Bronchial epithelial cell (primary cell): Measurements from ENCODE around the gene TEF. TPM values are rescaled to one million over a fixed set of nuclear protein-coding genes. Genes with fewer than 3 reads are reported as not detected.

ENCODE experiments used
- DNase-seq: peaks from one replicate; pipeline ENCODE4 v3.0.0-alpha.2; 2010; ENCODE audit warnings: low read depth
- FAIRE-seq: peaks from 2 replicates; lab custom pipeline; 2011; peaks lifted over from hg19 to GRCh38; lab: Jason Lieb, UNC
- H3K27me3 ChIP-seq: 2 replicates; pipeline ENCODE4 v1.5.1; 2011; ENCODE audit warnings: low read length; ENCODE audit not compliant: control insufficient read depth, insufficient read depth
- H3K36me3 ChIP-seq: 2 replicates; pipeline ENCODE4 v1.5.1; 2011; ENCODE audit warnings: low read length; ENCODE audit not compliant: control insufficient read depth, insufficient read depth
- H3K4me3 ChIP-seq: 2 replicates; pipeline ENCODE4 v1.5.1; 2011; ENCODE audit warnings: mild to moderate bottlenecking, low read depth, low read length, control low read depth
- total RNA-seq: library from RNA; depleted of rRNA; stranded (reverse); fragments of >200 nt; gene quantifications from 2 replicates; pipeline ENCODE4 v1.2.1, GENCODE V29; 2014
- TF ChIP-seq, protein P1 (sequence below): IDR thresholded peaks from 2 replicates; pipeline ENCODE4 v1.5.1; 2011; ENCODE audit warnings: mild to moderate bottlenecking, moderate library complexity, low read length, control low read depth, inconsistent platforms; ENCODE audit not compliant: insufficient read depth, severe bottlenecking

TEF gene
- total RNA-seq, 1 donor from 2014 or later, result 7.6 TPM

DNA sequence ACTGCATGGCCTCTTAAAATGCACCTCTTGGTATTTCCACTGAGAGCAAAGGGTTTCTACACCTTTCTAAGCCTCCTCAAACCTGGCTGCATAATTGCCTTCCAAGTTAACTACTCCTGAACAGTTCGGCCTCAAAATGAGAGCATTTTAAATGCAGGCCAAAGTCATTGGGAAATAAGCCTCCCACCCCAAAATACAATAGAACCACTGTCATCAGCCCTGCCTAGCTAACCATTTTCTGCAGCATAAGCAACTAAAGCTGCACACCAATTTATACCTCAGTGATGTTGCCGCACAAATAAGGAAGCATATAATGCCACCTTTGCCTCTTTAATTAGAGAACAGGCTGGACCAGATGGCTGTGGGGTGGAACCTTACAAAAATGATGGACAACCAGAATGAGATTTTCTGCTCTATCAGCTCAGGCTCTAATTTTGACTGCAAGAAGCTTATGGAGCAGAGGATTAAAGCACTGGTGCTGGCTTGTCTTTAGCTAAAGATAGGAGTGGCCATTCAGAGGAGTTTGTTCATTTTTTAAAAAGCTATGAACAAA lies 60.6 kb downstream of the TEF start:
- peaks cover 11% of the 10 kb centered on the region for H3K36me3 ChIP-seq
- no peak overlapping the region for H3K4me3 ChIP-seq
- no peak for FAIRE-seq
- DNase-seq, result no peak
- TF ChIP-seq, protein P1, sequence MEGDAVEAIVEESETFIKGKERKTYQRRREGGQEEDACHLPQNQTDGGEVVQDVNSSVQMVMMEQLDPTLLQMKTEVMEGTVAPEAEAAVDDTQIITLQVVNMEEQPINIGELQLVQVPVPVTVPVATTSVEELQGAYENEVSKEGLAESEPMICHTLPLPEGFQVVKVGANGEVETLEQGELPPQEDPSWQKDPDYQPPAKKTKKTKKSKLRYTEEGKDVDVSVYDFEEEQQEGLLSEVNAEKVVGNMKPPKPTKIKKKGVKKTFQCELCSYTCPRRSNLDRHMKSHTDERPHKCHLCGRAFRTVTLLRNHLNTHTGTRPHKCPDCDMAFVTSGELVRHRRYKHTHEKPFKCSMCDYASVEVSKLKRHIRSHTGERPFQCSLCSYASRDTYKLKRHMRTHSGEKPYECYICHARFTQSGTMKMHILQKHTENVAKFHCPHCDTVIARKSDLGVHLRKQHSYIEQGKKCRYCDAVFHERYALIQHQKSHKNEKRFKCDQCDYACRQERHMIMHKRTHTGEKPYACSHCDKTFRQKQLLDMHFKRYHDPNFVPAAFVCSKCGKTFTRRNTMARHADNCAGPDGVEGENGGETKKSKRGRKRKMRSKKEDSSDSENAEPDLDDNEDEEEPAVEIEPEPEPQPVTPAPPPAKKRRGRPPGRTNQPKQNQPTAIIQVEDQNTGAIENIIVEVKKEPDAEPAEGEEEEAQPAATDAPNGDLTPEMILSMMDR, result no peak
- H3K27me3 ChIP-seq, result no peaks in the 10 kb centered on the region

DNA sequence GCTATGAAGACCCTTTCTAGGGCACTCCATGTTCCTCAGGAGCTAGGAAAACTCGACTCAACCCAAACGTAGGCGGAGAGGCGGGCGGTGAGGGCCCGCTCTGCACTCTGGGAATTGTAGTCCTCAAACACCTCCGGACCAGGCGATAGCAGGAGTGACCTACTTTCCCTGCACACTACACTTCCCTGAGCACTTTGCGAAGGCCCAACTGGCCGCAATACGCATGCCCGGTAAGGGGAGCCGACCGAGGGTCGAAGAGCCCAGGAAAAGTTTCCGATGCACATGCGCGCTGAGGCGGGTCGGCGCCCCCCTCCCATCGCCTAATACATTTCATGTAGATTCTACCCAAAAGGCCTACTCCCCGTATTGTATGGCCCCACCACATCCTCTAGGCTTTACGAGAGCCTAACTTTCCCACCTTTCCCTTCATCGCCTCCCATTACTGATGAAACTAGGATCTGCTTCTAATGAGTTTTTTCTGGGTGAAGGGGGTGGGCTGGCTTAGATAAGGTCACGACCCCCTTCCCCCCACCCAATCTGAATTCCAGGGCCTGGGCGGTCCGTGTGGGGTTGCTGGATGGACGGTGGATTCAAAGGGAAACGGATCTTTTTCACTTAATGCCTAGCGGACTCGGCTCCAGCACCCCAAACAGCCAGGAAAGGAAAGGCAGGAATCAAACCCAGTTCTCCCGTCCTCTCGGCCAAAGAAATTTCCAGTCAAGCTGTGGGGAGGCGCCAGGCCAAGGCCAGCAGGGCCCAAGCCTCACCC lies 62.8 kb downstream of the TEF start:
- Histone ChIP-seq H3K36me3 (peaks cover 6% of the 10 kb centered on the region), H3K27me3 (no peaks in the 10 kb centered on the region), H3K4me3 (peak overlapping the region; percentile 96)
- DNase-seq (peak; percentile 92), FAIRE-seq (no peak)
- TF ChIP-seq, protein P1, result no peak

DNA sequence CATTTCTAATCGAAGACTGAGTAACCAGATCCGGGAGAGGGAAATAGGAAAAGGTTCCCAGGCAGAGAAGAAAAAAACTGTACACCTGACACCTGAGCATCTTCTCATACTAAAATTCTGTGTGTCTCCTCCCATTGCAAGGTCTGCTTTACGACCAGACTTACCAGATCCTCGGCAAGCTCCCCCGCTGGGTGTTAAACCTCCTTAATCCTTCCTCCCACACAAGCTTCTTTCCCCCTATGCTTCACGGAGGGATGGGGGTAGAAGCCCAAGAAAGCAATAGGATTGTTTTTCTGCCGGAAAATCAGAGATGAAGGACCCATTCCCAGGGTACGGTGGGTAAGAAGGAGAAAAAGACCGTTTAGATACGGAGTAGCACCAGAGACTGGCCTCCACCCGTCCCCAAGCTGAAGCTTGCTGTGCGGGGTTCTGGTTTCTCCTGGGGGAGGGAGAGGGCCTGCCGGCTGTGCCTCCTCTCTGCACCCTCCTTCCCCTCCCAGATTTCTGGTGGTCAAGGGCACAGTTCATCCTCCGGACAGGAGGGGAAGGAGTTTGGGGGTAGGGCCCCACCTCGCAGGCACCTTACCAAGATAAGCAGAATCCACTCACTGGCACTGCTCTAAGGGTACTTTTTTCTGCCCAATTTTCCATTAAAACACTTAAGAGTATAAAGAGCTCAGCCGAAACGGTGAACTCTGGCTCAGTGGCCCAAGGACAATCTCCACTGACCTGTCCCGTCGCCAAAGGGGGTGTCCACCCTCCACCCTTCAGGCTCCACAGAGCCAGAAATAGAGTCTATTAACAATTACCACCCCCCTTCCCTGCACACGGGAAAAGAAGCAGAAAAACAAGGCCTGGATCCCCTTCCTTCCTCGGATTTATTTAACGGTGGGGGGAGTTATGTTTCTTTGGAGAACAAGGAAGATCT lies 63.7 kb downstream of the TEF start:
- FAIRE-seq, result no peak
- H3K27me3 ChIP-seq, result no peaks in the 10 kb centered on the region
- DNase-seq, result peak; percentile 22
- H3K4me3 ChIP-seq, result peak overlapping the region; percentile 96
- TF ChIP-seq, protein P1, result no peak
- peaks cover 6% of the 10 kb centered on the region for H3K36me3 ChIP-seq

DNA sequence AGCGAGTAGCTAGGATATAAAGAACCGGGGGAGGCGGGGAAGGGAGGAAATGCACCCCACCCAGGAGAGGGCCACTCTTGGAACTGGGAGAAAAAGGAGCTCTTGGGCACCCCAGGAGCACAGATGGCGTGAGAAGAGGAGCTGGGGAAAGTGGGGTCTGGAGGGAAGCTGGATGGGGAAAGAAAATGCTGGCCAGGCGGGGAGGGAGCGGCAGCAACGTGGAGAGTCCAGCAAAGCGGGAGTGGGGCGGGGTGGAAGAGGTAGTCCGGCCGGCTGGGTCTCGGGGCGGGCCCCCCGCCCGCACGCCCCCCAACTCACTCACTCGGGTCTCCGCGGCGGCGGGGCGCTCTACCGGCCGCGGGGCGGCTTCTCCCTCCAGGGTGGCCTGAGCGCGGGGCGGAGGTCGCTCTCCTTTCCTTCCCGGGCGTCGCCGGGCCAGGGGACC lies 64.3 kb downstream of the TEF start:
- H3K36me3 ChIP-seq, result peaks cover 6% of the 10 kb centered on the region
- FAIRE-seq, result no peak
- TF ChIP-seq, protein P1, result no peak
- no peak for DNase-seq
- no peaks in the 10 kb centered on the region for H3K27me3 ChIP-seq
- peak overlapping the region; percentile 96 for H3K4me3 ChIP-seq

DNA sequence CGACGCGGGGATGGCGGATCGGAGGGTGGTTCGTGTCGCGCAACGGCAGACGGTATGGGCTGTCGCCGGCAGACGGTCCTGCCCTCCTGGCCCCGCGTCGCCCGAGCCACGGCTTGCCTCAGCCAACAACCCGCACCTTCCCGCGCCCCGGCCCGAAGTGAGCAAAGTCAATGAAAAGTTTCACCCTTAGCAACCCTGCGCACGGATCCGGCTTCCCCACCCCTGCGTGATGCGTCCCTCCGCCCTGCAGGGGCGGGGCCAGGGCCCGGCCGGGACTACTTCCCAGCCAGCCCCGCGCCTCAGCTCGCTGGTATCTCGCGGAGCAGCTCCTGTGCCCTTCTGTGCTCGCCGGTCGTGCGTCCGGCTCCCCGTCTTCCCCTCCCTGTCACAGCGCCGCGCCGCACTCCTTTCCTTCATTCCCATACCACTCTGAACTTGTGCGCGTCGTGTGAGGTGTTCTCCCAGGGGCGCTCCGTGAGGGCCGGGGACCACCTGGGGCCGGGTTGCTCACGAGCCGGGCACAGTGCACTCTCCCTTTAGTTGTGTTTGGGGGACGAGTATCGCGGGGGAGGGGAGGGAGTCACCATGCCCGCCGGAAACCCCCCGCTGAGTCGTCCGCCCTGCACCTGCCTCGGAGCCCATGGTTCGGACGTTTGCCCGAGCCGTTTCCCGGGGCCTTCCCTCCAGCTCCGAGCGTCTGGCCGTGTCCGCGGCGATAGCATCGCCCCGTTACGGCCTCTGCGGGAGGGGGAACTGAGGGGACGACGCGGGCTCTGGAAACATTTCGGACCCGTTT lies 65.1 kb downstream of the TEF start, which contains the start of gene TOB2:
TSS of gene TOB2 (minus strand) at position 163 of the 796 bp plus-strand sequence. CDS start 9,456 bp downstream, outside the sequence.
- FAIRE-seq (no peak), DNase-seq (peak; percentile 78)
- H3K4me3 ChIP-seq, result peak within 1 kb of the TSS; percentile 96
- H3K36me3 ChIP-seq, result peaks cover 6% of the 10 kb centered on the region
- no peaks in the 10 kb centered on the region for H3K27me3 ChIP-seq
- TF ChIP-seq, protein P1, result no peak
